Mesothelial cell of epicardium (in vitro differentiated cells): ENCODE measurements around the gene EPM2A. TPM values are rescaled to one million over a fixed set of nuclear protein-coding genes. Genes with fewer than 3 reads are reported as not detected.

Experiments used
- DNase-seq, 2 experiments: peaks; one replicate each; pipeline ENCODE4 v3.0.0; 2021; ENCODE audit warnings: low spot score in 2 of 2; ENCODE audit not compliant: unreplicated experiment in 2 of 2
- H3K27ac Mint-ChIP-seq: 2 replicates; pipeline ENCODE4 v1.8.0; 2021; ENCODE audit warnings: mixed read lengths
- H3K27me3 Mint-ChIP-seq: 2 replicates; pipeline ENCODE4 v1.8.0; 2021; ENCODE audit warnings: low read depth, mixed read lengths
- H3K36me3 Mint-ChIP-seq: 2 replicates; pipeline ENCODE4 v1.8.0; 2021; ENCODE audit warnings: mixed read lengths
- H3K4me1 Mint-ChIP-seq: 2 replicates; pipeline ENCODE4 v1.8.0; 2021; ENCODE audit warnings: mixed read lengths
- H3K4me3 Mint-ChIP-seq: 2 replicates; pipeline ENCODE4 v1.8.0; 2021; ENCODE audit warnings: mild to moderate bottlenecking, moderate library complexity, mixed read lengths
- H3K9me3 Mint-ChIP-seq: 2 replicates; pipeline ENCODE4 v1.8.0; 2021; ENCODE audit warnings: mixed read lengths
- total RNA-seq: library from RNA; stranded (reverse); gene quantifications from 3 replicates; pipeline ENCODE4 v1.2.1, GENCODE V29; 2021
- TF ChIP-seq, protein P1 (sequence below): fragments of 200-600 bp; sonication (generic); IDR thresholded peaks from one replicate; pipeline ENCODE4 v1.5.0; 2021; ENCODE audit warnings: antibody characterized with exemption; ENCODE audit not compliant: unreplicated experiment

Gene EPM2A
- total RNA-seq, 1 donor from 2014 or later, result 9.5 TPM

DNA sequence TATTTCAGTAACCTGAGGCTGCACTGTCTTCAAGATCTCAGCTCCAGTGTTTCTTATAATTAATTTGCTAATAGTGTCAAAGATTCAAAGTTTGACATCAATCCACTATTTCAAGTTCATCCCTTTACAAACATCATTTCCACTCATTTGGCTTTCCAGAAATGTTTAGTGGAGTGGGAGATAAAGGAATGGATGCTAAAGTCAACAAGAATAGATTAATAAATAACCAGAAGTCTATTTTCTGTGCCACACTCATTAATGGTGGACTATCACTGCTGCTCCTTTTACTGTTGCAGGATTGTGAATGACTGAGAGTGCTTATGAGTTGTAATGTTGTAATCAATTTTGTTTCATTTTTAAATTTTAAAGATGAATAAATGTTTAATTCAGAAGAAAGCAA lies 28.4 kb upstream of the EPM2A start:
- Mint-ChIP-seq H3K9me3 (no peaks in the 10 kb centered on the region), H3K27ac (no peak overlapping the region), H3K27me3 (no peaks in the 10 kb centered on the region), H3K4me1 (no peaks in the 10 kb centered on the region), H3K4me3 (no peak overlapping the region), H3K36me3 (no peaks in the 10 kb centered on the region)
- DNase-seq, result no peak
- TF ChIP-seq, protein P1, sequence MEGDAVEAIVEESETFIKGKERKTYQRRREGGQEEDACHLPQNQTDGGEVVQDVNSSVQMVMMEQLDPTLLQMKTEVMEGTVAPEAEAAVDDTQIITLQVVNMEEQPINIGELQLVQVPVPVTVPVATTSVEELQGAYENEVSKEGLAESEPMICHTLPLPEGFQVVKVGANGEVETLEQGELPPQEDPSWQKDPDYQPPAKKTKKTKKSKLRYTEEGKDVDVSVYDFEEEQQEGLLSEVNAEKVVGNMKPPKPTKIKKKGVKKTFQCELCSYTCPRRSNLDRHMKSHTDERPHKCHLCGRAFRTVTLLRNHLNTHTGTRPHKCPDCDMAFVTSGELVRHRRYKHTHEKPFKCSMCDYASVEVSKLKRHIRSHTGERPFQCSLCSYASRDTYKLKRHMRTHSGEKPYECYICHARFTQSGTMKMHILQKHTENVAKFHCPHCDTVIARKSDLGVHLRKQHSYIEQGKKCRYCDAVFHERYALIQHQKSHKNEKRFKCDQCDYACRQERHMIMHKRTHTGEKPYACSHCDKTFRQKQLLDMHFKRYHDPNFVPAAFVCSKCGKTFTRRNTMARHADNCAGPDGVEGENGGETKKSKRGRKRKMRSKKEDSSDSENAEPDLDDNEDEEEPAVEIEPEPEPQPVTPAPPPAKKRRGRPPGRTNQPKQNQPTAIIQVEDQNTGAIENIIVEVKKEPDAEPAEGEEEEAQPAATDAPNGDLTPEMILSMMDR, result no peak

- Mint-ChIP-seq H3K9me3 (no peaks in the 10 kb centered on the region), H3K4me1 (no peaks in the 10 kb centered on the region), H3K27me3 (no peaks in the 10 kb centered on the region), H3K4me3 (no peak overlapping the region), H3K27ac (no peak overlapping the region), H3K36me3 (no peaks in the 10 kb centered on the region)
- TF ChIP-seq, protein P1, result no peak
- DNase-seq, result no peak
Measured at GRCh38 chr6:145761584-145761983, 26.3 kb upstream of the EPM2A start.

DNA sequence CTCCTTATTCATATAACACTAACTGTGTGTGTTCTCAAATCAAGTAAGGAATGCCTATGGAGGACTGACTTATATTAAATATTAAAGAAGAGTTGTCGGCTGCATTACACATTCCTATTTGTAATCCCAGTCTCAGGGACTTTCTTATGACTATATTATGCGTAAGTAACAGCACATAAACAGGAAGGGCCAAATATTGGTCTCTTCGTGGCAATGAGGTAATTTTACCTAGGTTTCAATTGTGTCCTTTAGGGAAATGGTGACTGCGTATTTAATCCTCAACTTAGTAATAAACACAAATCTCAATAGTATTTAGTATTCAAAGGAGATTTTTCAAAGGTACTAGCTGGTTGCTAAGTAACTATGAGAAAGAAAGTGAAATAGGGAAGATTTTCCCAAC lies 22.8 kb upstream of the EPM2A start:
- peaks cover 11% of the 10 kb centered on the region for H3K4me1 Mint-ChIP-seq
- no peak overlapping the region for H3K27ac Mint-ChIP-seq
- H3K9me3 Mint-ChIP-seq, result peaks cover 14% of the 10 kb centered on the region
- H3K36me3 Mint-ChIP-seq, result no peaks in the 10 kb centered on the region
- DNase-seq, result no peak
- H3K27me3 Mint-ChIP-seq, result no peaks in the 10 kb centered on the region
- H3K4me3 Mint-ChIP-seq, result no peak overlapping the region
- TF ChIP-seq, protein P1, result no peak

DNA sequence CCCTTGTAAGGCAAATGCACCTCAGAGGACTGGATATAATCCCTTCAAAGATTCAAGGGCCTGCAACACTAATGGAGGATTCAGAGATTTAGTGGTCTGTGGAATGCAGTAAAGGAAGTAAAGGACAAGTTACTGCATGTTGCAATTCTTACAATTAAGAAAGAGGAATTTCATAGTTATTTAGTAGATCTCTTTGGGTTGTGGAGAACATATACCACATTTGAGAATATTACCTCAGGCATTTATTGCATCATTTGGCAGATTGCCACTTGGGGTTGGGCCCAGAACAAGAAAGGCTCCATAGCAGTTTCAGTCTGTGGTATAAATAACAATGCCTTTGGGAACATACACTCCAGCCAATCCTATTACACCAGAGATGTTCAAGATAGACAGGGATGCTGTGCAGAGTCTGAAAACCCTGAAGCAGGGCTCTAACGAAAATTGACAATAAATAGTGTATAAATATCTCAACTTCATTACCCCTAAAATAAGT lies 20.9 kb upstream of the EPM2A start:
- peak in 1 of 2 experiments; percentile 45 for DNase-seq
- TF ChIP-seq, protein P1, result no peak
- Mint-ChIP-seq H3K4me1 (peaks cover 11% of the 10 kb centered on the region), H3K4me3 (no peak overlapping the region), H3K27ac (peak overlapping the region; percentile 66), H3K9me3 (peaks cover 14% of the 10 kb centered on the region), H3K27me3 (no peaks in the 10 kb centered on the region), H3K36me3 (no peaks in the 10 kb centered on the region)

- no peak for DNase-seq
- Mint-ChIP-seq H3K27ac (peak overlapping the region; percentile 41), H3K4me1 (peaks cover 11% of the 10 kb centered on the region), H3K4me3 (no peak overlapping the region), H3K9me3 (peaks cover 14% of the 10 kb centered on the region), H3K36me3 (no peaks in the 10 kb centered on the region), H3K27me3 (no peaks in the 10 kb centered on the region)
- TF ChIP-seq, protein P1, result no peak
Measured at GRCh38 chr6:145755682-145756081, 20.4 kb upstream of the EPM2A start.

GRCh38 chr6:145752638-145753037 lies 17.3 kb upstream of the EPM2A start:
- peaks cover 27% of the 10 kb centered on the region for H3K9me3 Mint-ChIP-seq
- peaks cover 9% of the 10 kb centered on the region for H3K36me3 Mint-ChIP-seq
- DNase-seq, result no peak
- H3K27me3 Mint-ChIP-seq, result no peaks in the 10 kb centered on the region
- H3K4me3 Mint-ChIP-seq, result no peak overlapping the region
- TF ChIP-seq, protein P1, result no peak
- peaks cover 13% of the 10 kb centered on the region for H3K4me1 Mint-ChIP-seq
- no peak overlapping the region for H3K27ac Mint-ChIP-seq
